ENCODE measurements around the gene WNT1.

The WNT1 gene

GRCh38 chr12:48940181-48940580 is 37.9 kb upstream of the WNT1 start:
- Histone ChIP-seq H3K9me3 (ENCODE audit: insufficient read depth, low read depth, low read length) (no peaks in the 10 kb centered on the region), H2AFZ (ENCODE audit: low read length) (no peak overlapping the region), H3K9me2 (replicated peaks; ENCODE audit: low read depth, low read length) (no peaks in the 10 kb centered on the region), H3K27me3 (ENCODE audit: insufficient read depth, low read length, poor library complexity, severe bottlenecking) (no peaks in the 10 kb centered on the region), H3K9ac (ENCODE audit: low read depth, low read length, poor library complexity, severe bottlenecking) (no peak overlapping the region), H3K4me1 (ENCODE audit: insufficient read depth, low read length, poor library complexity, severe bottlenecking) (no peaks in the 10 kb centered on the region), H3K4me2 (ENCODE audit: low read depth, low read length, poor library complexity, severe bottlenecking) (no peak overlapping the region), H3K36me3 (ENCODE audit: insufficient read depth, low read length) (peaks cover 62% of the 10 kb centered on the region; the same call in 1 of the 2 replicates), H3K4me3 (ENCODE audit: low read length, poor library complexity, severe bottlenecking) (no peak overlapping the region), H3K79me2 (ENCODE audit: insufficient read depth, low read length) (peaks cover 33% of the 10 kb centered on the region), H4K20me1 (ENCODE audit: insufficient read depth, low read length, poor library complexity, severe bottlenecking) (peaks cover 24% of the 10 kb centered on the region), H3F3A (ENCODE audit: low read depth) (no peaks in the 10 kb centered on the region)
- no peak for TF ChIP-seq EZH2phosphoT487 (IDR thresholded peaks at IDR 0.05; ENCODE audit: borderline replicate concordance)
- TF ChIP-seq CTCF (conservative IDR thresholded peaks at IDR 0.05; ENCODE audit: low read length): no peak

- H3K4me2 ChIP-seq (ENCODE audit: low read depth, low read length, poor library complexity, severe bottlenecking): no peak overlapping the region
- H3K27me3 ChIP-seq (ENCODE audit: insufficient read depth, low read length, poor library complexity, severe bottlenecking): no peaks in the 10 kb centered on the region
- H4K20me1 ChIP-seq (ENCODE audit: insufficient read depth, low read length, poor library complexity, severe bottlenecking): peaks cover 20% of the 10 kb centered on the region
- no peaks in the 10 kb centered on the region for H3K4me1 ChIP-seq (ENCODE audit: insufficient read depth, low read length, poor library complexity, severe bottlenecking)
- H3K9me3 ChIP-seq (ENCODE audit: insufficient read depth, low read depth, low read length): no peaks in the 10 kb centered on the region
- no peak overlapping the region for H3K4me3 ChIP-seq (ENCODE audit: low read length, poor library complexity, severe bottlenecking)
- H2AFZ ChIP-seq (ENCODE audit: low read length): no peak overlapping the region
- no peaks in the 10 kb centered on the region for H3K9me2 ChIP-seq (replicated peaks; ENCODE audit: low read depth, low read length)
- peaks cover 36% of the 10 kb centered on the region; the same call in 1 of the 2 replicates for H3K36me3 ChIP-seq (ENCODE audit: insufficient read depth, low read length)
- no peaks in the 10 kb centered on the region for H3F3A ChIP-seq (ENCODE audit: low read depth)
- TF ChIP-seq EZH2phosphoT487 (IDR thresholded peaks at IDR 0.05; ENCODE audit: borderline replicate concordance): no peak
- no peak for TF ChIP-seq CTCF (conservative IDR thresholded peaks at IDR 0.05; ENCODE audit: low read length)
- peaks cover 58% of the 10 kb centered on the region for H3K79me2 ChIP-seq (ENCODE audit: insufficient read depth, low read length)
- no peak overlapping the region for H3K9ac ChIP-seq (ENCODE audit: low read depth, low read length, poor library complexity, severe bottlenecking)
These were observed 34.9 kb upstream of the WNT1 start for GRCh38 chr12:48943221-48943620.

- no peak overlapping the region for H3K4me2 ChIP-seq (ENCODE audit: low read depth, low read length, poor library complexity, severe bottlenecking)
- no peak overlapping the region for H2AFZ ChIP-seq (ENCODE audit: low read length)
- peaks cover 87% of the 10 kb centered on the region for H3K79me2 ChIP-seq (ENCODE audit: insufficient read depth, low read length)
- no peak overlapping the region for H3K9ac ChIP-seq (ENCODE audit: low read depth, low read length, poor library complexity, severe bottlenecking)
- no peaks in the 10 kb centered on the region for H3K9me2 ChIP-seq (replicated peaks; ENCODE audit: low read depth, low read length)
- TF ChIP-seq EZH2phosphoT487 (IDR thresholded peaks at IDR 0.05; ENCODE audit: borderline replicate concordance) (no peak), CTCF (conservative IDR thresholded peaks at IDR 0.05; ENCODE audit: low read length) (no peak)
- no peak overlapping the region for H3K4me3 ChIP-seq (ENCODE audit: low read length, poor library complexity, severe bottlenecking)
- no peaks in the 10 kb centered on the region for H3K9me3 ChIP-seq (ENCODE audit: insufficient read depth, low read depth, low read length)
- no peaks in the 10 kb centered on the region for H3K4me1 ChIP-seq (ENCODE audit: insufficient read depth, low read length, poor library complexity, severe bottlenecking)
- peaks cover 31% of the 10 kb centered on the region for H4K20me1 ChIP-seq (ENCODE audit: insufficient read depth, low read length, poor library complexity, severe bottlenecking)
- H3K36me3 ChIP-seq (ENCODE audit: insufficient read depth, low read length): peaks cover 7% of the 10 kb centered on the region; the same call in 1 of the 2 replicates
- no peaks in the 10 kb centered on the region for H3F3A ChIP-seq (ENCODE audit: low read depth)
- no peaks in the 10 kb centered on the region for H3K27me3 ChIP-seq (ENCODE audit: insufficient read depth, low read length, poor library complexity, severe bottlenecking)
These were observed 31.9 kb upstream of the WNT1 start for GRCh38 chr12:48946205-48946604.

All from Loucy (cell line).